GM12873 (cell line): ENCODE data around the gene C17orf50.

Source experiments
- TF ChIP-seq, protein P1 (sequence below): IDR thresholded peaks from 2 replicates; pipeline ENCODE4 v1.5.1; 2012; ENCODE audit warnings: low read depth, mild to moderate bottlenecking, moderate library complexity, low read length, control low read depth; ENCODE audit not compliant: insufficient read depth; ENCODE audit errors: missing control alignments

C17orf50 gene

DNA sequence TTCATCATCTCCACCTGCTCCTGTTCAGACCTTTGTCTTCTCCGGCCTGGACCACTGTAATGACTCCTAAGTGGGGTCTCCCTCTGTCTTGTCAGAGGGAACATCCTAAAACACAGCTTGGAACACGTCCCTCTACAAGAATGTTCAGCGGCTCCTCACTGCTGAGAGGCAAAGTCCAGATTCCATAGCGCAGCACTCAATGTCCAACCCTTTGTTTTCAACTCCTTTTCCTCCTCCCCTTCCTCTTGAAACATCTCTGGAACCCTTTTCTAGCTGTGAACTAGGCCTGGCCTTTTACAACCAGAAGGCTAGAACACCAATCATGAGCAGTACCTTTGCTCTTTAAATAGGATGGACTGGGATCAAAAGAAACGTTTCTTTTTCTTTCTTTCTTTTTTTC is 914 bp downstream of the C17orf50 start:
- TF ChIP-seq, protein P1, sequence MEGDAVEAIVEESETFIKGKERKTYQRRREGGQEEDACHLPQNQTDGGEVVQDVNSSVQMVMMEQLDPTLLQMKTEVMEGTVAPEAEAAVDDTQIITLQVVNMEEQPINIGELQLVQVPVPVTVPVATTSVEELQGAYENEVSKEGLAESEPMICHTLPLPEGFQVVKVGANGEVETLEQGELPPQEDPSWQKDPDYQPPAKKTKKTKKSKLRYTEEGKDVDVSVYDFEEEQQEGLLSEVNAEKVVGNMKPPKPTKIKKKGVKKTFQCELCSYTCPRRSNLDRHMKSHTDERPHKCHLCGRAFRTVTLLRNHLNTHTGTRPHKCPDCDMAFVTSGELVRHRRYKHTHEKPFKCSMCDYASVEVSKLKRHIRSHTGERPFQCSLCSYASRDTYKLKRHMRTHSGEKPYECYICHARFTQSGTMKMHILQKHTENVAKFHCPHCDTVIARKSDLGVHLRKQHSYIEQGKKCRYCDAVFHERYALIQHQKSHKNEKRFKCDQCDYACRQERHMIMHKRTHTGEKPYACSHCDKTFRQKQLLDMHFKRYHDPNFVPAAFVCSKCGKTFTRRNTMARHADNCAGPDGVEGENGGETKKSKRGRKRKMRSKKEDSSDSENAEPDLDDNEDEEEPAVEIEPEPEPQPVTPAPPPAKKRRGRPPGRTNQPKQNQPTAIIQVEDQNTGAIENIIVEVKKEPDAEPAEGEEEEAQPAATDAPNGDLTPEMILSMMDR, result no peak

DNA sequence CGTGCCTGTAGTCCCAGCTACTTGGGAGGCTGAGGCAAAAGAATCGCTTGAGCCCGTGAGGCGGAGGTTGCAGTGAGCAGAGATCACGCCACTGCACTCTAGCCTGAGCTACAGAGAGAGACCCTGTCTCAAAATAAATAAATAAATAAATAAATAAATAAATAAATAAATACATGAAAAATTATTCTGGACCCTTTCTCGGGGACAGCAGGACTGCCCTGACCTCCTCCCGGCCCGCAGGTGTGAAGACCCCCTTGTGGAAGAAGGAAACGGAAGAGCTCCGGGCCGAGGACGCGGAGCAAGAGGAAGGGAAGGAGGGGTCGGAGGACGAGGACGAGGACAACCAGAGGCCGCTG is 3.1 kb downstream of the C17orf50 start:
- TF ChIP-seq, protein P1, result no peak

DNA sequence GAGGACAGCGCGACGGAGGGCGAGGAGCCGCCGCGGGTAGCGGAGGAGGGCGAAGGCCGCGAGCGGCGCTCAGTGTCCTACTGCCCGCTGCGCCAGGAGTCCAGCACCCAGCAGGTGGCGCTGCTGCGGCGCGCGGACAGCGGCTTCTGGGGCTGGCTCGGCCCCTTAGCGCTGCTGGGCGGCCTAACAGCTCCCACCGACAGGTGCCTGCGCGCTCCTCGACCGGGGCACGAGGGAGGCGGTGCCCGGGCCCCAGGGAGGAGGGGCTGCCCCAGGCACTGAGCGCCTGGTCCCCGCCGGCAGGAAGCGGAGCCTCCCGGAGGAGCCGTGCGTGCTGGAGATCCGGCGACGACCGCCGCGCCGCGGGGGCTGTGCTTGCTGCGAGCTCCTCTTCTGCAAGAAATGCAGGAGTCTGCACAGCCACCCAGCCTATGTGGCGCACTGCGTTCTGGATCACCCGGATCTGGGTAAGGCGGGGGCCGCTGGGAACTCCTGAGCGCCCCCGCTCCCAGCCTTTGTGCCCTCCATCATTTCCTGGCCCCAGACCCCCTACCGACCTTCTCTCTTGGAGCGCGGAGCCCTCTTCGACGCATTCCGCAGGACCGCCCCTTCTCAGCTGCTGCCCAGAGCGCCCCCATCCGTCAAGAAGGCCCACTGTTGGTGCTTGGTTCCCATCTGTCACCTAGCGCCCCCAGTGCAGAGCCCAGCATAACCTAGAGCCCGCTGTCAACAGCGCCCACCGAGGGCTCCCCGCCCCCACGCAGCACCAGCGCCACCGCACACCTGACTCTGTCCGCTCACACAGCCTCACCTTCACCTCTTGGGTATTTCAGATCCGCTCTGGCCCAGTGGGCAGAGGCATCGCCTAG is 3.7 kb downstream of the C17orf50 start:
- TF ChIP-seq, protein P1, result peak; percentile 96

DNA sequence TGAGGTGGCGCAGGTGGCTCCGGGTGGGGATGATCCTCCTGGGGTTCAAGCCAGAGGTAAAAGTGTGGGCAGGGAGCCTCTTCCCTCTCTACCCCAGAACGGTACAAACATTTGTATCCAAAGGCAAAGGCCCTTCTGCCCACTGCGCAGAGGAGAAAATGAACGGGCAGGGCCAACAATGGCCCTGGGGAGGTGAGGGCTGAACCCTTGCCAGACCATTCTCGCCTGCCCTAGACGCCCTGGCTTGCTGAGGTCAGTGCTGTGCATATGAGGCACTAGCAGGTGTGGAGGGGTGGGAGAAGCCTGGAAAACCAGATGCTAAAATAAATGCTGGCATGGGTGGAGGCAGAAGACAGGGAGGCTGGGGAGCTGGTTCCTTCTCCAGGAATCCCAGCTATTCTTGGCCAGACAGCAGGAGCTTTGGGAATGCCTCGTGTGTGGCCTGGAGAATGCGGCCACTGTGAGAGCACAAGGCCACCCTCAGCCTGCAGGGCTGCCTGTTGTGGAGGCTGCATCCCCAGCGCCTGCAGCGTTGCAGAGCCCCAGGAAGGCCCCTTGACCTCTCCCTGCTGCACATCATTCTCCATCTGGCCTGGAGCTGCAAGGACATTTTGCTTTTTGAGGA is 4.5 kb downstream of the C17orf50 start:
- TF ChIP-seq, protein P1, result no peak

DNA sequence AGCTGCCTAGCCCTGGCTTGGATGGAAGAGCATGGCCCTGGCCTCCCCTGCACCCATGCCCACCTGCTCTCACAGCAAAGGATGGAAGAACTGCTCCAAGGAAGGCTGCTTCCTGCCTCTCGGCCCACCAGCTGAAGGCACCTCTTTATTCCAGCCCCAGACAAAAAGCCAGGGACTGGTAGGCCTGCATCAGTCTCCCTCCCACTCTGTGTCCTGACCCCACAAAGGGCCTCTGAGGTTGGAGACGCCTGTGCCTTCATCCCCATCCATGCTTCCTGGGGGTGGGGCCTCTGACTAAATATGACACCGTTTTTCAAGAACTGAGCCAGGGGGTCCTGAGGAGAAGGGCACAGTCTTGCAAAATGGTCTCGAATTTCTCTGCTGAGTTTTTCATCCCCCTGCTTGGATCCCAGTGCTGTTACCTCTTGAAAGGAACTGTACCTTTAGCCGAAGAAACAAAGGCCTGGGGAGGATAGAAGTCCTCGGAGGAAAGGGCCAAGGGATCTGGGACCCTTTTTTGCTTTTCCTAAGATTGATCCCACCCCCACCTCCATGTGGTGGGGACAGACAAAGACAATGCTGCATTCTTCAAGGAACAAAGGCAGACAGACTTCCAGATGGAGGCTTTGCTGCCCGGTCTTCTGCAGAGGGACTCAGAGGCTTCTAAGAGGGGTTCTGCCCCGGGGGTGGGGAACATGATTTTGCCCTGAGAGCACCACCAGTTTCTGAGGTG is 5.2 kb downstream of the C17orf50 start:
- TF ChIP-seq, protein P1, result no peak

DNA sequence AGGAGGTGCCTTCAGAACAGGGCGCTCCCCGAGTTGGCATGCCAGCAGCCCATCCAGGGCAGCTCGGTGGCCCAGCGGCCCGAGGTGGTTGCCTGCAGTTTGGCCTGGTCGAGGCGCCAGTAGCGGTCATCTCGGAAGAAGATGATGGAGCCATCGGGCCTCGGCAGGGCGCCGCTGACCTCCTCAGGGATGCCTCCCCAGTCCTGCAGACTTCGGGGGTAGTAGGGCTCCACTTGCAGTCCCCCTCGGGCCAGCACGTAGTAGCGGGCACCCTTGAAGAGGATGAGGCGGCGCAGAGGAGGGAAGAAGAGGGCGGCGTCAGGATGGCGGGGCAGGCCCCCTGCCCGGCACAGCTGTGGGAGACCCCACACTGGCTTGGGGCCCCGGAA is 5.8 kb downstream of the C17orf50 start:
- TF ChIP-seq, protein P1, result no peak

DNA sequence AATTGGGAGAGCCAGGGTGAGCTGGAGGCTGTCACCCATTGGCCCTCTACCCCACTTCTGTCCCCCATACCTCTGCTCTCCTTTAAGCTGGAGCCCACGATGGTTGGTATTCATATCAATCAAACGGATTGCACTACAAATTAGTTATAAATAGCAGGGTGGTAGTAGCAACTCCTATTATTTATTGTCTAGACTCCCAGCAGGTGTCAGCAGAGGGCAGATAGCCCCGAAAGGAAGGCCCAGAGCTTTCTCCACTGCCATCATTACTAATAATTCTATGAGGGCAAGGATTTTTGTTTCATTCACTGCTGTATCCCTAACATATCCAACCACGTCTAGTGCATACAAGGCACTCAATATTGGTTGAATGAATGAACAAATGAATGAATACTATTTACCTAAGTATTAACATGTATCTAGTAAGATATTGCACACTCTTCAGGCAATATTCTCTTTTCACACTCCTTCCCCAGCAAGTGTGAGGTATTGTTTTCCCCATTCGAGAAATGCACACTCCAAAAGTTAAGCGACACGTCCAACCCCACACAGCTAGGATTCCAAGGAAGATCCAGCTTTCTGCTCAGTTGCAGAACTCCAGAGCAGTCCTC is 6.3 kb downstream of the C17orf50 start:
- TF ChIP-seq, protein P1, result peak; percentile 50
